Epithelial cell of esophagus (primary cell): ENCODE results near the gene RNH1.

Source experiments
- DNase-seq: peaks from one replicate; pipeline ENCODE4 v3.0.0; 2010; ENCODE audit warnings: low read depth
- H3K4me3 ChIP-seq: 2 replicates; pipeline ENCODE4 v1.5.1; 2011; ENCODE audit warnings: mild to moderate bottlenecking, low read length, control low read depth
- CTCF ChIP-seq: IDR thresholded peaks from 2 replicates; pipeline ENCODE4 v1.5.1; 2011; ENCODE audit warnings: low read depth, mild to moderate bottlenecking, low read length, control low read depth, inconsistent platforms; ENCODE audit not compliant: insufficient read depth; ENCODE audit errors: missing control alignments

RNH1 gene

GRCh38 chr11:537622-538430 lies 30.8 kb upstream of the RNH1 start:
- no peak for TF ChIP-seq CTCF
- no peak for DNase-seq
- H3K4me3 ChIP-seq = peak overlapping the region; percentile 16

- peak; percentile 81 for DNase-seq
- peak within 1 kb of the TSS; percentile 34 for H3K4me3 ChIP-seq
- no peak for TF ChIP-seq CTCF
Observed at GRCh38 chr11:536841-537621, 30.0 kb upstream of the RNH1 start, which contains the start of gene LRRC56. Gene LRRC56, plus strand, starts transcription at chr11:537527. Its CDS starts 3,158 bp downstream, at chr11:540685.

- no peak for TF ChIP-seq CTCF
- H3K4me3 ChIP-seq = peak within 1 kb of the TSS; percentile 76
- peak; percentile 96 for DNase-seq
Observed at GRCh38 chr11:535519-536454, 28.7 kb upstream of the RNH1 start, which contains the start of gene HRAS. Gene HRAS, minus strand, starts transcription at chr11:535576.

- DNase-seq = no peak
- no peak for TF ChIP-seq CTCF
- H3K4me3 ChIP-seq = peak overlapping the region; percentile 76
Observed at GRCh38 chr11:535210-535518, 28.1 kb upstream of the RNH1 start.

GRCh38 chr11:534396-535209 lies 27.6 kb upstream of the RNH1 start:
- DNase-seq = peak; percentile 97
- H3K4me3 ChIP-seq = peak overlapping the region; percentile 76
- TF ChIP-seq CTCF = no peak

- peak overlapping the region; percentile 76 for H3K4me3 ChIP-seq
- TF ChIP-seq CTCF = no peak
- no peak for DNase-seq
Observed at GRCh38 chr11:533586-534395, 26.7 kb upstream of the RNH1 start.
